Astrocyte of the spinal cord (primary cell): ENCODE results near the gene LIME1.

Experiments used
- DNase-seq: peaks from one replicate; pipeline ENCODE4 v3.0.0; 2011; ENCODE audit warnings: low read depth, low spot score
- H3K4me3 ChIP-seq: 2 replicates; pipeline ENCODE4 v1.5.1; 2011; ENCODE audit warnings: low read depth, mild to moderate bottlenecking, low read length, moderate library complexity
- CTCF ChIP-seq: IDR thresholded peaks from 2 replicates; pipeline ENCODE4 v1.5.1; 2012; ENCODE audit warnings: low read depth, mild to moderate bottlenecking, low read length, inconsistent platforms
- in situ Hi-C: cut with HindIII; loops from 2 replicates; pipeline ENCODE4 v1.10.0; 2017; ENCODE audit warnings: low sequenced_read_pairs

The LIME1 gene

GRCh38 chr20:63698739-63699465 is 37.6 kb upstream of the LIME1 start:
- no peak for TF ChIP-seq CTCF
- in situ Hi-C loops: no loop called here
- no peak overlapping the region for H3K4me3 ChIP-seq
- DNase-seq: peak; percentile 93

- DNase-seq: no peak
- no peak for TF ChIP-seq CTCF
- H3K4me3 ChIP-seq: no peak overlapping the region
- in situ Hi-C loops: no loop called here
Observed at GRCh38 chr20:63699466-63700198, 36.8 kb upstream of the LIME1 start.

DNA sequence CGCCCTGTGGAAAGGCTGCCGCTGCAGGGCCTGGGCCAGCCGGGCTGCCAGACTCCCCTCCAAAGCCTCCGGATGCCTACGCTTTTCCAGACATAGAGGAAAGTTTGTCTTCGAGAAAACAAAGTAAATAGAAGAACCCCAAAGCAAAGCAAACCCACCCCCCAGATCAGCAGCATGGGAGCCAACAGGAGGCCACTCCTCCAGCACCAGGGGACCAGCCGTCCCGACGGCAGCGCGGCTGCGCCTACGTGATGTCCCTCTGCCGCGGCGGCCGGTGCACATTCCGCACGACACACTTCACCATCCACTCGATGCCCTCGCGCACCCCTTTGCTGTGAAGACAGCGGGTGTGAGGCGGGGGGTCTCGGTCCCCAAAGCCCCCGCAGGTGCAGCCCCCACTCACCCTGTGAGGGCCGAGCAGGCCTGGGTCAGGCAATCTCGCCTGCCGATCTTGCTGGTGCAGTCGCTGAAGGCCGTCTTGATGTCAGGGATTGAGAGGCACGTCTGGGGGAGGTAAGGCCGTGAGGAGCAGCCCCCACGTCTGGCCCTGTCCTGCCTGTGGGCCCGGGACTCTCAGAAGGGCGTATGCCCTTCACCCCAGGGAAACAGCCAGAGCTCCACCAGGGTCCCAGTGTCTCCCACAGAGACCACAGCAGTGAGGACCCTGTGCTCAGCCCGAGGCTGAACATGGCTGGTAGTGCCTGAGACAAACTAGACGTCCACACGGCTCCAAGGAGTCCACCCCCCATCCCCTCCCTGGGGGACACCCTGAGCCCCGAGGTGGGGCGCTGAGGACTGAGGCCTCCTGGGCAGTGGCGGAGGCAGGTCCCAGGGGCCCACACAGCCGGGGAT is 36.0 kb upstream of the LIME1 start:
- TF ChIP-seq CTCF: no peak
- H3K4me3 ChIP-seq: no peak overlapping the region
- in situ Hi-C loops: no loop called here
- DNase-seq: no peak

GRCh38 chr20:63701051-63701328 is 35.5 kb upstream of the LIME1 start:
- in situ Hi-C loops: no loop called here
- no peak for DNase-seq
- H3K4me3 ChIP-seq: no peak overlapping the region
- no peak for TF ChIP-seq CTCF

DNA sequence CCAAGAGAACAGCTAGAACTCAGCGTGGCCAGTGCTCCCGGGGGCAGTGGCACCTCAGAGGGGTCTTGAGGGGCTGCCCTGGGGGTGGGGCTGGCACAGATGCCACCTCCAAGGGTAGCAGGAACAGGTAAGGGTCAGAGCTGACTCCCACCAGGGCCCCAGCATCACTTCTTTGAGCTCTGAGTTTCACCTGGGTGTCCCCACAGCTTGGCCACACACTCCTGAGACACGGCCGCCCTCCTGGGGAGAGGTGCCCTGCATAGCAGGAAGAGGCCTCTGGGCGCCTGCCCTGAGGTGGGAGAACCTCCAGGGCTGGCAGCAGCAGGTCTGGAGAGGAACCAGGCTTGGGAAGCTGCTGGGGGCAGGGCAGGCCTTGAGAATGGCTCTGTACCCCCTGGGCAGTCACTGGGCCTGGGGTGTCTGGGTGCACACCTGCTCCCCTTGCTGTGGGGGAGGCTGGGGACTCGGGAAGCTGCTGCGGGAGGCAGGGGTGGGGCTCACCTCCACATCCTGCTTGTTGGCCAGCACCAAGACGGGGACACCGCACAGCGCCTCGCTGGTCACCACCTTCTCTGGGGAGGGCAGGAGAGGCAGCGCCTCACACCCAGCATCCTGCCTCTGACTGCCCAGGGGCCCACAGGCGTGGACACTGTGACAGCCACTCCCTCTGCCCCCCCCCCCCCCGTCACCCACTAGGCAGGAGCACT is 35.0 kb upstream of the LIME1 start:
- no peak for DNase-seq
- in situ Hi-C loops: no loop called here
- TF ChIP-seq CTCF: no peak
- no peak overlapping the region for H3K4me3 ChIP-seq

DNA sequence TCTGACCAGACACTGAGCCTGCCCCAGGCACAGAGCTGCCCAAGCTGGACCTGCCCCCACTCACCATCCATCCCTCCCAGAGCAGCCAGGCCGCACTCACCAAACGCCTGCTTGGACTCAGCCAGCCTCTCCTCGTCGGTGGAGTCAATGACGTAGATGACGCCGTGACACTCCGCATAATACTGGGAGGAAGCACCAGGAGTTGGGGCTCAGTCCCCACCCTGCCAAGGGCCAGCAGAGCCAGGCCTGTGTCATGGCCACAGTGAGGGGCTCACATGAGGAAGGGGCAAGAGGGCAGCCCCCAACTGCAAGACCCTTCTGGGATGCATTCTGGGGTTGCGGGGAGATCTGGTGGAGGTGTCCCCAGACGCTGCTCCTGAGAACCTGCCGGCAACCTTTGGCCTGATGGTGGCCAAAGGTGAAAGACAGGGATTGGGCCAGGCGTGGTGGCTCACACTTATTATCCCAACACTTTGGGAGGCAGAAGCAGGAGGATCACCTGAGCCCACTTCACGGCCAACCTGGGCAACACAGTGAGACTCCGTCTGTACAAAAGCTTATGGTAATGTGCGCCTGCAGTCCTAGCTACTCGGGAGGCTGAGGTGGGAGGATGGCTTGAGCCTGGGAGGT is 34.3 kb upstream of the LIME1 start:
- in situ Hi-C loops: no loop called here
- DNase-seq: no peak
- no peak for TF ChIP-seq CTCF
- H3K4me3 ChIP-seq: no peak overlapping the region
